Fibroblast of the aortic adventitia (primary cell): ENCODE measurements around the gene SESN1. TPM values are rescaled to one million over a fixed set of nuclear protein-coding genes. Genes with fewer than 3 reads are reported as not detected.

ENCODE experiments used
- DNase-seq: peaks from one replicate; pipeline ENCODE4 v3.0.0-alpha.2; 2010; ENCODE audit warnings: low read depth
- H3K4me3 ChIP-seq: 2 replicates; pipeline ENCODE4 v1.5.1; 2011; ENCODE audit warnings: low read depth, mild to moderate bottlenecking, control low read depth, low read length, moderate library complexity
- CTCF ChIP-seq: IDR thresholded peaks from 2 replicates; pipeline ENCODE4 v1.5.1; 2011; ENCODE audit warnings: mild to moderate bottlenecking, low read length, control low read depth, inconsistent platforms; ENCODE audit not compliant: insufficient read depth
- total RNA-seq: library from RNA; depleted of rRNA; stranded (reverse); fragments of >200 nt; gene quantifications from 2 replicates; pipeline ENCODE4 v1.2.3, GENCODE V29; 2012; ENCODE audit warnings: low replicate concordance

SESN1 gene
- total RNA-seq, 1 donor: 22.7 TPM

DNA sequence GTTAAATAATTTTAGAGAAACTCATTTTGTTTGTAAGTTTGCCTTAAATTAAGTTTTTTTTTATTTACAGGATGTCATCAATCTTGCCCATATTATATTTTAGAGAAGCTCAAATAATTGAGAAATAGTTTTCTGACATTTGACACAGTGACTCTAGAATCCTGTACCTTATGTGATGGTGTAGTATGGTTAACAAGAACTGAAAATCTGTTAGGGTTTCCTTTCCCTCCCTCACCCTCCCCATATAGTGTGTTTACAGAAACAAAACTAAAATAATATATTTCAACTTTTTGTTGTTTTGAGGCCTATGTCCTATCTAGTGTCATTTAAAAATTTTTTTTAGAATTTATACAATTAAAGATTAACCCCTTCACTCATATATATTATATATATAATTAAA lies 91.8 kb downstream of the SESN1 start:
- no peak for DNase-seq
- TF ChIP-seq CTCF: no peak
- no peak overlapping the region for H3K4me3 ChIP-seq

- H3K4me3 ChIP-seq: no peak overlapping the region
- DNase-seq: peak; percentile 72
- TF ChIP-seq CTCF: no peak
Observed at GRCh38 chr6:109002051-109002697, 92.5 kb downstream of the SESN1 start.

- H3K4me3 ChIP-seq: no peak overlapping the region
- TF ChIP-seq CTCF: no peak
- DNase-seq: peak; percentile 12
Observed at GRCh38 chr6:109001291-109001894, 93.3 kb downstream of the SESN1 start.

DNA sequence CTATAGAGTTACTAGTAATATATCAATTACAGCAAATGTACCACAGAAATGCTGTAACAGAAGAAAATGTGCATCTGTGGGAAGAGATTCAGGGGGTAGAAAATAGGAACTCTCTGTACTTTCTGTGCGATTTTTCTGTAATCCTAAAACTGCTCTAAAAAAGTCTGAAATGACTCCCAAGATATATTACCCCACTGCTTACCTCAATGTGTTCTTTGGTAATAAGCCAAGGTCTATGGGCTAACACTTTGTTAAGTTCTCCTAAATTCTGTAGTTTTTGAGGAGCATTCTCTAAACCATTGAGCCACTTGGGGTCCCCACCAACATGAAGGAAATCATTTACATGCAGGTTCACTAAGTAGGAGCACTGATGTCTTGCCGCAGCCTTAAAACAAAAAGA lies 94.4 kb downstream of the SESN1 start:
- TF ChIP-seq CTCF: no peak
- DNase-seq: no peak
- no peak overlapping the region for H3K4me3 ChIP-seq

- no peak for DNase-seq
- no peak overlapping the region for H3K4me3 ChIP-seq
- TF ChIP-seq CTCF: no peak
Observed at GRCh38 chr6:108999428-108999827, 95.2 kb downstream of the SESN1 start.

DNA sequence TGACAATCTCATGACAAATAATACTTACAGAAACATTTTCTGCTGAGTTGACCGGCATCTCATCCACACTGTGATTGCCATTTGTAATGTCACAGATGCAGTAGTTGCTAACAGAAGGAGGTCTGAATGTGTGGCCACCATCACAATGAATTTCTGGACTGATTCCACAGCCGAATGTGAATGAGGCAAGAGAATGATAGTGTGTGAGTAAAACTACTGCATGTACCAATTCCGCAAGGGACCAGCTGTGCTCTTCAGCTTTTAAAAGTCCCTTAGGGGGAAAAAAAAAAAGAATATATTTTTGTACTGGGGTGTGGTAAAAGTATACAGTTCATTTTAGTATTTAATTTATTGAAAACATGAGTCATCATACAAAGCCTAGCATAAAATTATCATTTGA lies 96.2 kb downstream of the SESN1 start:
- no peak overlapping the region for H3K4me3 ChIP-seq
- no peak for TF ChIP-seq CTCF
- no peak for DNase-seq

GRCh38 chr6:108996208-108996607 lies 98.4 kb downstream of the SESN1 start:
- no peak for TF ChIP-seq CTCF
- no peak overlapping the region for H3K4me3 ChIP-seq
- DNase-seq: no peak
